Activated T-cell treated with anti-CD3 and anti-CD28 coated beads, Interleukin-2, amount 50 U/mL, for 4 hours (primary cell): ENCODE data around the gene AUTS2. TPM values are rescaled to one million over a fixed set of nuclear protein-coding genes. Genes with fewer than 3 reads are reported as not detected.

Experiments used
- ATAC-seq, 2 donors: fragments of 200-7000 bp; cut with Tn5 transposase; one replicate each; pipeline ENCODE4 v1.10.0; 2021
- DNase-seq: peaks from one replicate; pipeline ENCODE4 v3.0.0-alpha.2; 2020
- H3K27me3 Mint-ChIP-seq: one replicate; pipeline ENCODE4 v1.8.0; 2021; ENCODE audit warnings: low read depth, mixed read lengths
- H3K36me3 Mint-ChIP-seq: one replicate; pipeline ENCODE4 v1.8.0; 2022; ENCODE audit warnings: mixed read lengths; ENCODE audit not compliant: insufficient read depth
- H3K4me1 Mint-ChIP-seq: one replicate; pipeline ENCODE4 v1.8.0; 2021; ENCODE audit warnings: low read depth, mixed read lengths
- H3K4me3 Mint-ChIP-seq: one replicate; pipeline ENCODE4 v1.8.0; 2021; ENCODE audit warnings: mild to moderate bottlenecking, moderate library complexity, mixed read lengths
- H3K9me3 Mint-ChIP-seq: one replicate; pipeline ENCODE4 v1.8.0; 2021; ENCODE audit warnings: mixed read lengths
- total RNA-seq, 3 donors: library from RNA; stranded (reverse); gene quantifications; one replicate each; pipeline ENCODE4 v1.2.1, GENCODE V29; 2021

AUTS2 gene
- total RNA-seq, 3 donors from 2014 or later, result 1.4 to 4.4 (median 2.8) TPM

GRCh38 chr7:70622936-70623335 is 1024.7 kb downstream of the AUTS2 start:
- H3K36me3 Mint-ChIP-seq, result no peaks in the 10 kb centered on the region
- peaks cover 4% of the 10 kb centered on the region for H3K9me3 Mint-ChIP-seq
- no peaks in the 10 kb centered on the region for H3K27me3 Mint-ChIP-seq
- DNase-seq (no peak), ATAC-seq (no peak)
- no peak overlapping the region for H3K4me3 Mint-ChIP-seq
- H3K4me1 Mint-ChIP-seq, result no peaks in the 10 kb centered on the region

GRCh38 chr7:70624500-70625103 is 1026.3 kb downstream of the AUTS2 start:
- DNase-seq (no peak), ATAC-seq (no peak)
- peaks cover 4% of the 10 kb centered on the region for H3K9me3 Mint-ChIP-seq
- no peaks in the 10 kb centered on the region for H3K36me3 Mint-ChIP-seq
- H3K4me1 Mint-ChIP-seq, result no peaks in the 10 kb centered on the region
- no peaks in the 10 kb centered on the region for H3K27me3 Mint-ChIP-seq
- H3K4me3 Mint-ChIP-seq, result no peak overlapping the region

- no peak for DNase-seq
- peaks cover 4% of the 10 kb centered on the region for H3K9me3 Mint-ChIP-seq
- H3K4me3 Mint-ChIP-seq, result no peak overlapping the region
- ATAC-seq, result no peak
- no peaks in the 10 kb centered on the region for H3K36me3 Mint-ChIP-seq
- H3K4me1 Mint-ChIP-seq, result no peaks in the 10 kb centered on the region
- no peaks in the 10 kb centered on the region for H3K27me3 Mint-ChIP-seq
Observed at GRCh38 chr7:70627461-70627860, 1029.2 kb downstream of the AUTS2 start.

GRCh38 chr7:70630440-70630817 is 1032.2 kb downstream of the AUTS2 start:
- DNase-seq (no peak), ATAC-seq (no peak)
- H3K4me3 Mint-ChIP-seq, result no peak overlapping the region
- H3K36me3 Mint-ChIP-seq, result no peaks in the 10 kb centered on the region
- no peaks in the 10 kb centered on the region for H3K27me3 Mint-ChIP-seq
- no peaks in the 10 kb centered on the region for H3K4me1 Mint-ChIP-seq
- peaks cover 4% of the 10 kb centered on the region for H3K9me3 Mint-ChIP-seq

- peaks cover 4% of the 10 kb centered on the region for H3K9me3 Mint-ChIP-seq
- no peak overlapping the region for H3K4me3 Mint-ChIP-seq
- no peaks in the 10 kb centered on the region for H3K4me1 Mint-ChIP-seq
- no peaks in the 10 kb centered on the region for H3K36me3 Mint-ChIP-seq
- H3K27me3 Mint-ChIP-seq, result no peaks in the 10 kb centered on the region
- ATAC-seq, result no peak
- DNase-seq, result no peak
Observed at GRCh38 chr7:70630818-70631457, 1032.7 kb downstream of the AUTS2 start.

- H3K4me3 Mint-ChIP-seq, result no peak overlapping the region
- no peaks in the 10 kb centered on the region for H3K36me3 Mint-ChIP-seq
- H3K9me3 Mint-ChIP-seq, result peaks cover 1% of the 10 kb centered on the region
- DNase-seq (no peak), ATAC-seq (no peak)
- H3K27me3 Mint-ChIP-seq, result no peaks in the 10 kb centered on the region
- H3K4me1 Mint-ChIP-seq, result no peaks in the 10 kb centered on the region
Observed at GRCh38 chr7:70631718-70632117, 1033.4 kb downstream of the AUTS2 start.

- ATAC-seq (no peak), DNase-seq (no peak)
- Mint-ChIP-seq H3K4me1 (no peaks in the 10 kb centered on the region), H3K36me3 (no peaks in the 10 kb centered on the region), H3K4me3 (no peak overlapping the region), H3K27me3 (no peaks in the 10 kb centered on the region), H3K9me3 (no peaks in the 10 kb centered on the region)
Observed at GRCh38 chr7:70632400-70632799, 1034.1 kb downstream of the AUTS2 start.

GRCh38 chr7:70634071-70634470 is 1035.8 kb downstream of the AUTS2 start:
- H3K4me1 Mint-ChIP-seq, result no peaks in the 10 kb centered on the region
- DNase-seq (no peak), ATAC-seq (no peak)
- no peak overlapping the region for H3K4me3 Mint-ChIP-seq
- H3K27me3 Mint-ChIP-seq, result no peaks in the 10 kb centered on the region
- no peaks in the 10 kb centered on the region for H3K36me3 Mint-ChIP-seq
- H3K9me3 Mint-ChIP-seq, result no peaks in the 10 kb centered on the region

- Mint-ChIP-seq H3K27me3 (no peaks in the 10 kb centered on the region), H3K36me3 (no peaks in the 10 kb centered on the region), H3K9me3 (no peaks in the 10 kb centered on the region), H3K4me1 (no peaks in the 10 kb centered on the region), H3K4me3 (no peak overlapping the region)
- ATAC-seq, result peak; percentile 57 to 95
- peak; percentile 11 for DNase-seq
Observed at GRCh38 chr7:70634610-70635068, 1036.4 kb downstream of the AUTS2 start.

- no peaks in the 10 kb centered on the region for H3K36me3 Mint-ChIP-seq
- H3K4me1 Mint-ChIP-seq, result no peaks in the 10 kb centered on the region
- ATAC-seq, result no peak
- DNase-seq, result no peak
- no peaks in the 10 kb centered on the region for H3K27me3 Mint-ChIP-seq
- no peak overlapping the region for H3K4me3 Mint-ChIP-seq
- H3K9me3 Mint-ChIP-seq, result no peaks in the 10 kb centered on the region
Observed at GRCh38 chr7:70635633-70636032, 1037.4 kb downstream of the AUTS2 start.

- no peaks in the 10 kb centered on the region for H3K36me3 Mint-ChIP-seq
- no peaks in the 10 kb centered on the region for H3K4me1 Mint-ChIP-seq
- no peak overlapping the region for H3K4me3 Mint-ChIP-seq
- no peak for DNase-seq
- H3K27me3 Mint-ChIP-seq, result no peaks in the 10 kb centered on the region
- ATAC-seq, result no peak
- no peaks in the 10 kb centered on the region for H3K9me3 Mint-ChIP-seq
Observed at GRCh38 chr7:70636169-70636568, 1037.9 kb downstream of the AUTS2 start.

- H3K36me3 Mint-ChIP-seq, result no peaks in the 10 kb centered on the region
- DNase-seq, result no peak
- H3K9me3 Mint-ChIP-seq, result no peaks in the 10 kb centered on the region
- no peak overlapping the region for H3K4me3 Mint-ChIP-seq
- no peak for ATAC-seq
- H3K4me1 Mint-ChIP-seq, result no peaks in the 10 kb centered on the region
- no peaks in the 10 kb centered on the region for H3K27me3 Mint-ChIP-seq
Observed at GRCh38 chr7:70637726-70638125, 1039.5 kb downstream of the AUTS2 start.

- no peaks in the 10 kb centered on the region for H3K9me3 Mint-ChIP-seq
- ATAC-seq, result no peak
- no peaks in the 10 kb centered on the region for H3K4me1 Mint-ChIP-seq
- H3K4me3 Mint-ChIP-seq, result no peak overlapping the region
- no peaks in the 10 kb centered on the region for H3K36me3 Mint-ChIP-seq
- no peak for DNase-seq
- no peaks in the 10 kb centered on the region for H3K27me3 Mint-ChIP-seq
Observed at GRCh38 chr7:70638158-70639107, 1040.2 kb downstream of the AUTS2 start.

GRCh38 chr7:70640266-70640833 is 1042.1 kb downstream of the AUTS2 start:
- H3K9me3 Mint-ChIP-seq, result no peaks in the 10 kb centered on the region
- no peaks in the 10 kb centered on the region for H3K4me1 Mint-ChIP-seq
- H3K4me3 Mint-ChIP-seq, result no peak overlapping the region
- DNase-seq, result no peak
- H3K36me3 Mint-ChIP-seq, result no peaks in the 10 kb centered on the region
- no peak for ATAC-seq
- H3K27me3 Mint-ChIP-seq, result no peaks in the 10 kb centered on the region
